ENCODE data around the gene HOXC9.

DNA sequence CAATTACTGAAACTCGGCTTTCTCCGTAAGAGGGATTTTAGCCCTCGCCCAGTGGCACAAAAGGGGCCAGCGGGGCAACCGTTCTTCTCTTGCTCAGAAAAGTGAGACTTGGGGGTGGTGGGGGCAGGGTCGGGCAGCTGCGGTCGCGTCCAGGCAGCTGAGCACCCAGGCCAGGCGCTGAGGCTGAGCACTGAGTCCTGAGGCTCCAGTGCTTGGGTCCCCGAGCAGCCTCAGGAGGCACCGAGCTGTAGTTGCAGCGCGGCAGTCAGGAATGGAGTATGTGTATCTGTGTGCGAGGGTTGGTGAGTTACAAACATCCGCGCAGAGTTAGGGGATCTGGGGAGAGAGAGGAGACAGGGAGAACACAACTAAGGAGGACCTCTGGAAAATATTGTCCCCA, 24.2 kb downstream of the HOXC9 start:
- TF ChIP-seq POLR2AphosphoS5 (IDR thresholded peaks at IDR 0.05) (no peak), CTCF (IDR thresholded peaks at IDR 0.05) (no peak)

Measured in stomach (tissue), 4 donors.